Fibroblast of mammary gland (primary cell): ENCODE data around the gene CLINT1.

Experiments used
- DNase-seq: peaks from one replicate; pipeline ENCODE4 v3.0.0-alpha.2; 2010; ENCODE audit warnings: low read depth
- H3K4me3 ChIP-seq: 2 replicates; pipeline ENCODE4 v1.5.1; 2011; ENCODE audit warnings: low read depth, mild to moderate bottlenecking, low read length, moderate library complexity; ENCODE audit not compliant: control insufficient read depth
- TF ChIP-seq, protein P1 (sequence below): conservative IDR thresholded peaks from 2 replicates; pipeline ENCODE4 v1.5.1; 2011; ENCODE audit warnings: low read depth, low read length, inconsistent platforms; ENCODE audit not compliant: control insufficient read depth, insufficient read depth

Gene CLINT1

DNA sequence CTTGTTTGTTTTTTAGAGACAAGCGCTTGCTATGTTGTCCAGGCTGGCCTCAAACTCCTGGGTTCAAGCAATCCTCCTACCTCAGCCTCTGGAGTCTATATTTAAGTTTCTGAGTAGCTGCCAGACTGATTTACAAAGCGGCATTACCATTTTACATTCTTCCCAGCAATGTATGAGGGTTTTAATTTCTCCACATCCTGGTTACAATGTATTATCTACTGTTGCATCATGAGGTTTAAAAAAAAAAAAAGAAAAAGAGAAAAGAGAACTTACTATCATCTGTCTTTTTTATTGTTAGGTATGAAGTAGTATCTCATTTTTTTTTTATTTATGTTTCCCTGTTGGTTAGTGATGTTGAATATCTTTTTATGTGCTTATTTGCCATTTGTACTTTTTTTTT lies 18.9 kb upstream of the CLINT1 start:
- H3K4me3 ChIP-seq, result no peak overlapping the region
- no peak for DNase-seq
- TF ChIP-seq, protein P1, sequence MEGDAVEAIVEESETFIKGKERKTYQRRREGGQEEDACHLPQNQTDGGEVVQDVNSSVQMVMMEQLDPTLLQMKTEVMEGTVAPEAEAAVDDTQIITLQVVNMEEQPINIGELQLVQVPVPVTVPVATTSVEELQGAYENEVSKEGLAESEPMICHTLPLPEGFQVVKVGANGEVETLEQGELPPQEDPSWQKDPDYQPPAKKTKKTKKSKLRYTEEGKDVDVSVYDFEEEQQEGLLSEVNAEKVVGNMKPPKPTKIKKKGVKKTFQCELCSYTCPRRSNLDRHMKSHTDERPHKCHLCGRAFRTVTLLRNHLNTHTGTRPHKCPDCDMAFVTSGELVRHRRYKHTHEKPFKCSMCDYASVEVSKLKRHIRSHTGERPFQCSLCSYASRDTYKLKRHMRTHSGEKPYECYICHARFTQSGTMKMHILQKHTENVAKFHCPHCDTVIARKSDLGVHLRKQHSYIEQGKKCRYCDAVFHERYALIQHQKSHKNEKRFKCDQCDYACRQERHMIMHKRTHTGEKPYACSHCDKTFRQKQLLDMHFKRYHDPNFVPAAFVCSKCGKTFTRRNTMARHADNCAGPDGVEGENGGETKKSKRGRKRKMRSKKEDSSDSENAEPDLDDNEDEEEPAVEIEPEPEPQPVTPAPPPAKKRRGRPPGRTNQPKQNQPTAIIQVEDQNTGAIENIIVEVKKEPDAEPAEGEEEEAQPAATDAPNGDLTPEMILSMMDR, result no peak

DNA sequence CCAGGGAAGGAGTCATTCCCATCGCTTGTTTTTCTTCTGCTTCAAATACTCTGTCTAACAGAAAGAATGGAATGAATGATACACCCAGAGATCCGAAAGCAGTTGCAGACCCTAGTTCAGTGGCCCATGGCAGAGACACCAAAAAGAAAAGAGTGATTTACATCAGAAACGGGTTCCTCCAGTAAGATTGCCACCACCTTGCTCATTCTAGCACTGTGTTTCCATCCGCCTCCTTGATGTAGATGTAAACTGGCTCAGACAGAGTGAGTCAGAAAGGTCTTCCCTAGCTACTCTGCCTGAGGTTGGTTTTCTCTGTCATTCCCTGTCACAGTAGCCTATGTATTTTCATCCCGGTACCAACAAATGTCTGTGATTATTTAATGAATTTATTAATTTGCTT lies 15.9 kb upstream of the CLINT1 start:
- TF ChIP-seq, protein P1, result no peak
- DNase-seq, result no peak

DNA sequence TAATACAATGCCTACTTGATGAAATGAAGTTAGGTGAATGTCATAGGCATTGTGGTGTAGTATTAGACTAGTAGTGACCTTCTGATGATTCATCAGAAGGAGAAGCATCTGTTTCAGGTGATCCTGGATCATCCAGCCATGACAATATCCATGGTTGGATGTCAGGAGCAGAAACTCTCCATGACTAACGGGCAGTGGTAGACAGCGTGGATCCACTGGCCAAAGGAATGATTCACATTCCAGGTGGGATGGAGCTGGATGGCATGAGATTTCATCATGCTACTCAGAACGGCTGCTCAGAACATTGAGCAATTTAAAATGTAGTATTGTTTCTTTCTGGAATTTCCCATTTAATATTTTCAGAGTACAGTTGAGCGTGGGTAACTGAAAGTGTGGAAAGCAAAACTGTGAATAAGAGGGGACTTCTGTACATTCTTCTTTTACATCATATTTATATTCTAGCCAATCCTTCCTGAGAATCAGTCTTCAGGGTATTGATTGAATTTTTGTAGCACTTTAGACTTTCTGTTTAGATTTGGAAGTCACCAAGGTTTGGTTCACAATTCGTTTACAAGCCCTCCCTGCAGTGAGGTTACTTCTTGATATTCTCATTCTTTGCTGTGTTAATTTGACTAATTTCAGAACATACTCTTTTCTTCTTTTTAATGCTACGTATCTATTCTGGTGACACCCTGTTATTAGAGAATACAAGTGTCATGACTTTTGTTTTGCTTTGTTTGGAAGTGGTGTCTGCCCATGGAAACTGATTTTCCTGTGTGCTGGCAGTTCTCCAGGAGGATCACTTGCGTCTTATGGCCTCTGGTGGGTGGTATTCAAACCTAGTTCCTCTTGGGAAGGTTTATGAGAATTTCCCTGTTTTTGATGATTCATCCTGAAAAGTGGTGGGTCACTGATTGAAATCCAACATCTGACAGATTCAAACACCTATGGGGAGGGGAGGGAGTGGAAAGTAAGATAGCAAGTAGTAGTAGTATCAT lies 12.2 kb upstream of the CLINT1 start:
- H3K4me3 ChIP-seq, result no peak overlapping the region
- peak; percentile 78 for DNase-seq

More for the DNA sequence above, 15.9 kb upstream of the CLINT1 start:
- H3K4me3 ChIP-seq, result no peak overlapping the region

DNA sequence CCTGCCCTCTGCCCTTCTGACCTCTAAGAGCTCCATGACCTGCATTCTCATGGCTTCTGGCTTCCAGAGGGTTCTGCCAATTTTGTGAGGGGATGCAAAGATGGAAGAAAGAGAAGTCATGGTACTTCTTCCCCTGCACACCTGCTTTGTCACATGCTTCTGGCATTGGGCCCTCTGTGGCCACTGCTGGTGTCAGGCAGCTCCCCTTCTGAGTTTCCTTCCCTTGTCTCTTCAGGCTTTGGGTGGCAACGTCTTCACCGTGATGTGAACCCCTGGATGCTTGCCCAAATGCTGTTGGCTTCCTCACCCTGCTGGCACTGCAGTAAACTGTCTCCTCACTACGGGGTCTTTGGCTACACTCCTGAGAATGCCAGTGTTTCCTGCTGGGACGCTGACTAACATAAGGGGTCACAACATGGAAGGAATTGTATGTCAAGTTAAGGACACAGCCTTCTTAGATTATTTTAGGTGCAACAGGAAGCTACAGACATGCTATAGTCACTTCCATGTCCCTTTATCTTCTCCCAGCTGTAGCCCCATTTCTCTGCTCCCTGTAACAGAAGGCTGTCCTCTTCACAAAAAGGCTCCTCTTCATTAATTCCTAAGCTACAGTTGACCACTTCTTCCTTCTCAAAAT lies 8.9 kb upstream of the CLINT1 start:
- H3K4me3 ChIP-seq, result no peak overlapping the region
- TF ChIP-seq, protein P1, result no peak
- no peak for DNase-seq

More for the DNA sequence above, 12.2 kb upstream of the CLINT1 start:
- TF ChIP-seq, protein P1, result peak; percentile 22

DNA sequence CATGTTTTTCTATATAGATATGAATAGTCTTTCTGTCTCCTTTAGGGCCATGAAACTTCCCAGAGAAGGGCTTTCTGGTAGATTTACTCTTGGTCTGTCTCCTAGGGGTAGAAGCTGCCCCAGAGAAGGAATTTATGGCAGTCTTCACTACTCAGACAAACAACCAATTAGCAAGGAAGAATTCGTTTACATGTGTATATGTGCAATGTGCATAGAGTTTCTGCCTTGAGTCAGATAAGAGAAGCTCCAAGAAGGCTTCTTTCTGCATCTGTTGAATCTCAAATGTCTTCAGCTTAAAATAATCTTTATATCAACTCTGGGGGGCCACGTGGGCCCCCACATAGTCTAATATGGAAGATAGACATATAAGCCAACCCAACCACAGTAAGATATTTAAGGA lies 7.6 kb upstream of the CLINT1 start:
- TF ChIP-seq, protein P1, result no peak

DNA sequence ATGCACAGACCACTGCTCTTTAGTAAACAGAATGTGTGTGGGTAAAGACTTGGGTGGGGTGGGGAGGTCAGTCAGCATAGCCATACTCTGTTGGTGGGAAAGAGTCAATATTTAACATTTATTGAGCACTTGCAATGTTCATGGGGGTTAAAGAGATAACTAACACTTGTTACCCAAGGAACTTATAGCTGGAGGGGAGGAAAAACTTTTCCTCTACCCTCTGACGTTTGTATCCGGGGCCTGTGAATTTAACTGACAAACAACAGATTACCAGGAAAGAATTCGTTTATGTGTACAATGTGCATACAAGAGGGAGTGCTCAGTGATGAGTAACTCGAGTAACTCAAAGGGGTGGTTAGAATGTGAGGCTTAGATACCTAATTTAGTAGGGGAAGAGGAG lies 6.8 kb upstream of the CLINT1 start:
- peak; percentile 19 for DNase-seq
- TF ChIP-seq, protein P1, result no peak

More for the DNA sequence above, 7.6 kb upstream of the CLINT1 start:
- no peak overlapping the region for H3K4me3 ChIP-seq
- DNase-seq, result no peak

More for the DNA sequence above, 6.8 kb upstream of the CLINT1 start:
- H3K4me3 ChIP-seq, result no peak overlapping the region
